Lower leg skin (tissue), 4 donors: Measurements from ENCODE around the gene RPL15. TPM values are rescaled to one million over a fixed set of nuclear protein-coding genes. Genes with fewer than 3 reads are reported as not detected.
A peak's percentile ranks its signal among the peaks of the same experiment; 100 is the strongest.
"Not testable (repeated sequence)": the region's sequence is repeated elsewhere in the genome, so short reads cannot be mapped to it uniquely, and the experiment has no call there.

Experiments used
- DNase-seq, 2 donors: peaks; one replicate each; pipeline ENCODE4 v3.0.0-alpha.2; 2019; ENCODE audit warnings: low spot score in 2 of 2
- H3K4me3 ChIP-seq: fragments of 200-600 bp; sonication (generic); 2 replicates; pipeline ENCODE4 v1.5.1; 2017; ENCODE audit warnings: mild to moderate bottlenecking, low read depth; ENCODE audit not compliant: poor library complexity, severe bottlenecking
- POLR2A ChIP-seq, 2 donors: fragments of 450-650 bp; IDR thresholded peaks; one replicate each; pipeline ENCODE4 v1.6.1; 2016 to 2017; ENCODE audit warnings: antibody characterized with exemption in 2 of 2, mild to moderate bottlenecking in 1 of 2, moderate library complexity in 1 of 2
- WGBS, 2 donors: methylation state at CpG; one replicate each; pipeline ENCODE4 v1.1.5; 2018; 5-methylcytosine and 5-hydroxymethylcytosine counted together
- intact Hi-C: fragments of 100-400 bp; cut with DNase I; formaldehyde crosslinking; loops from one replicate; pipeline ENCODE4 v1.15.0; 2023; ENCODE audit warnings: low total_unique reads
- total RNA-seq, 4 donors: library from RNA; depleted of rRNA; stranded (reverse); fragments of >200 nt; gene quantifications; one replicate each; pipeline ENCODE4 v1.1.0, GENCODE V29; 2016
- TF ChIP-seq, protein P1 (sequence below), 3 donors: fragments of 450-650 bp; IDR thresholded peaks; one replicate each; pipeline ENCODE4 v1.5.1; 2016; ENCODE audit warnings: antibody characterized with exemption in 3 of 3, mild to moderate bottlenecking in 3 of 3, moderate library complexity in 2 of 3

RPL15 gene
- total RNA-seq, 4 donors from 2014 or later = 2,087 to 2,833 (median 2,394) TPM

DNA sequence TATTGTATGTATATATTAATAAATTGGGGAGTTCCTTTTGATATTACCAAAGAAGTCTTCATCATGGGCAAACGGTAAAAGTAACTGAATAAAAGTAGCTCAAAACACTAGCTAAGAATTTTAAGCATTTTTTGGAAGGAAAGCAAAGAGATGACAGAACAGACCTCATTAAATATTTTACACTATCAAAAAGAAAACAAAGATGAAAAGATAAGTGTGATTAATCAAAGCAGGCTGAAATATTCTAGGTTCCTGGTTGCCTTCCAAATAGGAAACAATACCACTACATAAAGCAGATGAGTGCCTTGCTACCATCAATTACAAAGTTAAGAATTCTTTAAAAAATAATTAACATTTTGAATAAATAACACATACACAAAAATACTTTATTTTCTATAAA, 3.8 kb upstream of the RPL15 start:
- intact Hi-C loops = no loop called here
- no peak for DNase-seq
- TF ChIP-seq POLR2A (IDR thresholded peaks at IDR 0.05) = no peak
- TF ChIP-seq, protein P1, sequence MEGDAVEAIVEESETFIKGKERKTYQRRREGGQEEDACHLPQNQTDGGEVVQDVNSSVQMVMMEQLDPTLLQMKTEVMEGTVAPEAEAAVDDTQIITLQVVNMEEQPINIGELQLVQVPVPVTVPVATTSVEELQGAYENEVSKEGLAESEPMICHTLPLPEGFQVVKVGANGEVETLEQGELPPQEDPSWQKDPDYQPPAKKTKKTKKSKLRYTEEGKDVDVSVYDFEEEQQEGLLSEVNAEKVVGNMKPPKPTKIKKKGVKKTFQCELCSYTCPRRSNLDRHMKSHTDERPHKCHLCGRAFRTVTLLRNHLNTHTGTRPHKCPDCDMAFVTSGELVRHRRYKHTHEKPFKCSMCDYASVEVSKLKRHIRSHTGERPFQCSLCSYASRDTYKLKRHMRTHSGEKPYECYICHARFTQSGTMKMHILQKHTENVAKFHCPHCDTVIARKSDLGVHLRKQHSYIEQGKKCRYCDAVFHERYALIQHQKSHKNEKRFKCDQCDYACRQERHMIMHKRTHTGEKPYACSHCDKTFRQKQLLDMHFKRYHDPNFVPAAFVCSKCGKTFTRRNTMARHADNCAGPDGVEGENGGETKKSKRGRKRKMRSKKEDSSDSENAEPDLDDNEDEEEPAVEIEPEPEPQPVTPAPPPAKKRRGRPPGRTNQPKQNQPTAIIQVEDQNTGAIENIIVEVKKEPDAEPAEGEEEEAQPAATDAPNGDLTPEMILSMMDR (IDR thresholded peaks at IDR 0.05) = no peak
- 62 to 69% methylated on average over 1 of the region's 1 CpG for WGBS, 2 donors
- no peak overlapping the region for H3K4me3 ChIP-seq

DNA sequence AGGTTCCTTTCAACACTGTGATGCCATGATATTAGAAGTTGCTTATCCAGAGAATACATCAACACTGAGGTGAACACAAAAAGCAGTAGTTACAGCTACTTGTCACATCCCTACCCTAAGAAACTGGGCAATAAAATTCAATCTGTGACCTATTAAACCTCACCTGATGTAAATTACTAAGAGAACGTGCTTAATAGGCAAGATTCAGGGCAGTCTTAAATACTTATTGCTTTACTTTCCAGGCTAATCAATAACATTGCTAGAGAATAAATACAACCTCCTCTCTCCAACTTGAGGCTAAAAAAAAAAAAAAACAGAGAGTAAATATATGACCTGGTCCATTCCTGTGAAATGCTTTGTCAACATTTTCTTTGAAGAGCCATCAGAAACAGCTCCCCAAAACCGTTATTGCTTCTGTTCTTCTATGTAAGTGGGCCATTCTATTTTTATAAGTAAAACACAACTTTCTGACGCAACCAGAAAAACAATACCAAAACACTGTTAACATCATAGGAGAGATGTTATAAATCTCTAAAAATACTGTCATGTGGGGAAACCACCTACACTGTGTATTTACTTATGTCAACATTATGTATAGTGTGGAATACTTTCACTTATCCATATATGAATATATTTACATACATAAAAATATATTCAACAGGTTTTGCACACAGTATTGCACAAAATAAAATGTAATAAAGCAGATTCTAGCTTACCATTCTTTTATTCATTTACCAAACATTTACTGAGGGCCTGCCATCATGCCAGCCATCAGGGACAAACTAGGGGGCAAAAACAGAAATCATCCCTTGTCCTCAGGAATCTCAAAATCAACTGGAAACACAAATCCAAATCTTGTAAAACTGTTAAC, 2.8 kb upstream of the RPL15 start:
- TF ChIP-seq, protein P1 (IDR thresholded peaks at IDR 0.05) = no peak
- TF ChIP-seq POLR2A (IDR thresholded peaks at IDR 0.05) = no peak
- intact Hi-C loops = no loop called here
- 75 to 77% methylated on average over 3 of the region's 3 CpGs for WGBS, 2 donors

DNA sequence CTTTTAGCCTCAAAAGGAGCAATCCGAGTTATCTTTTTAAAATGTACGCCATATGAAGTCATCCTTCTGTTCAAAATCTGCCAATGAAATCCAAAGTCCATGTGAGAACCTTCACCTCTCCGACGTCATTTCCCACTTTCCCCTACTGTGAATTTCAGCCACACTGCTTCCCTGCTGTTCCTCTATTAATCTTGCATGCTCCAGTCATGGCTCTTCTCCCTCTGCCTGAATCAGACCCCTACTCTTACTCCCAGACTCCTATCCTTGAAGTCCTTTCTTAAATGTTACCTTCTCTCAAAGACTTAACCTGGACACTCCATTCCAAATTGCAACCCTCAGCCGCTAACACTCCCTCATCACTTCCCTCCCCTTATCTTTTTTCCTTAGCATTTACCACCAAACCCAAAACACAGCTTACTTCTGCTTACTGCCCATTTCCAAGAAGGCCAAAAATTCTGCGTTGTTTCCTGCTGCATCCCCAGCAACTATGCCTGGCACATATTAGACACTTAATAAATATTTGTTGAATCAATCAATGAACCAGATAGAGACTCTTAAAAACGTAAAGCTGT, 1.3 kb upstream of the RPL15 start:
- no peak for DNase-seq
- TF ChIP-seq, protein P1 (IDR thresholded peaks at IDR 0.05) = no peak
- no peak for TF ChIP-seq POLR2A (IDR thresholded peaks at IDR 0.05)
- WGBS, 2 donors = 56 to 59% methylated on average over 7 of the region's 7 CpGs
- H3K4me3 ChIP-seq = peak overlapping the region; percentile 100
- intact Hi-C loops = no loop called here

More for the DNA sequence above, 2.8 kb upstream of the RPL15 start:
- H3K4me3 ChIP-seq = no peak overlapping the region
- no peak for DNase-seq

DNA sequence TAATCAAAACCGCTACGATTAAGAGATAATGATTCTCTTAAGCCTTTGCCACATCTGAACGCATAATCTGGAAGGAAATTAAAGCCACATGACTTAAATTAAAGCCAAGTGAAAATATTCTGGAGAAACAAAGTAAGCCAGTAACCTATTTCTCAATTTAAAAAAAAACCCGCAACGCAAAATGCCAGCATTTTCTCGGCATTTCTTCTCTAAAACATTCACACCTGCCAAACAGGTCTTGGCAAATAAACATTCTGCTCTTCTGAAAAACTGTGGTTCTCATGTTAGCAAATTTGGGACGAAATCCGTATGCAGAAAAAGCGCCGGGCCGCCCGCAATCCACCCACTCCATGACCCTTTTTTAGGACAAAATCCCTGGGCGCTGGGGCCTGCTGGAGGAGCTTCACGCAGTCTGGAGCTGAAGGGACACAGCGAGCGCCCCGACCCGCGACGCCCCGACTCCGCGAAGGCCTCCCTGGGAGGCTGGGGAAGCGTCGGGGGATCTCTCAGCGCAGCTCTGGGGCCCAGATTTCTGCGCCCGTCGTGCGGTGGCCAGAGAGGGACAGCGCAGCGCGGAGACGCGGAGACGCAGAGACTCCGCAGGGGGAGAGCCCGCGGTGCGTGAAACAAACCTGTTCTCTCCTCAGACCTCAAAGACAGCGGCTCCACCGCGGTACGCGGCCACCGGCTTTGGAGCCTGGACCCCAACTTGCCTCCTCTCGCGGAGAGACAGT, 613 bp upstream of the RPL15 start:
- TF ChIP-seq POLR2A (IDR thresholded peaks at IDR 0.05) = no peak
- TF ChIP-seq, protein P1 (IDR thresholded peaks at IDR 0.05) = no peak
- DNase-seq = peak in 1 of 2 donors; percentile 37
- intact Hi-C loops = no loop called here
- 1 to 2% methylated on average over 28 to 47 of the region's 48 CpGs for WGBS, 2 donors
- peak overlapping the region; percentile 100 for H3K4me3 ChIP-seq

DNA sequence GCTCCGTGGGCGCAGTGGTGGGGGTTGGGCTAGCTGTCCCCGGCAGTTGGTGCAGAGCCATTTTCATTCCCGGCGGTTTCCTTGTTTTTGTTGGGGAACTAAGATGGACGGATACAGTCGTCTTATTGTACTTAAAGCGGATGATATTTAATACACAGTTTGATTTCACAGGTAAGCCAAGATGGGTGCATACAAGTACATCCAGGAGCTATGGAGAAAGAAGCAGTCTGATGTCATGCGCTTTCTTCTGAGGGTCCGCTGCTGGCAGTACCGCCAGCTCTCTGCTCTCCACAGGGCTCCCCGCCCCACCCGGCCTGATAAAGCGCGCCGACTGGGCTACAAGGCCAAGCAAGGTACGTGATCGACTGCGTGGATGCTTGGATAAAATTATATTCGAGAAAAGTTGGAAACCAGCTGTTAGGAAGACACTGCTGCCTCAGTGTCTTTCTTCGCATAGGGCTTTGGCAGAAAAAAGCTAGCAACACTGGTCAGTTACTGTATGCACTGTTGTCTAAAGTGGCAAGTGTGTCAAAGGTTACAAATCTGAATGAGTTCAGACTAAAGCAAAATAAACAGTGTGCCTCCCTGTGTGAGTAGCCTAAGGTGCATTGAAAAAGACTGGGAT, 859 bp downstream of the RPL15 start:
- peak in 1 of 2 donors; percentile 95 for DNase-seq
- intact Hi-C loops = not testable (repeated sequence)

DNA sequence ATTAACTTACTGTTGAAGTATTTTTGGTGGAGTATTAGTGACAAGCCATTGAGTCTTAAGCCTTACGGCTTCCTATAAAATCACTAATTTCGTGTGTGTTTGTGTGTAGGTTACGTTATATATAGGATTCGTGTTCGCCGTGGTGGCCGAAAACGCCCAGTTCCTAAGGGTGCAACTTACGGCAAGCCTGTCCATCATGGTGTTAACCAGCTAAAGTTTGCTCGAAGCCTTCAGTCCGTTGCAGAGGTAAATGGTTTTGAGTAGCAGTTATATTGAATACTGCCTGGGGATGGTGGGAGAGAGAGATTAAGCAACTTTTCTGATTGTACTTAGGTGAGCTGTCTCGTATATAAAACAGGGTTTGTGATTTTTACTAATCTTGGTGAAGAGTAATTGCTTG, 1.4 kb downstream of the RPL15 start:
- WGBS, 2 donors = 25% methylated on average over 12 of the region's 12 CpGs
- H3K4me3 ChIP-seq = peak overlapping the region; percentile 100
- DNase-seq, intact Hi-C loops: not testable (repeated sequence)

More for the DNA sequence above, 859 bp downstream of the RPL15 start:
- 1 to 2% methylated on average over 21 of the region's 21 CpGs for WGBS, 2 donors
- peak overlapping the region; percentile 100 for H3K4me3 ChIP-seq
